IgD-negative memory B cell (primary cell): Measurements from ENCODE around the gene RPL35. TPM values are rescaled to one million over a fixed set of nuclear protein-coding genes. Genes with fewer than 3 reads are reported as not detected.

ENCODE experiments used
- H3K27ac Mint-ChIP-seq, 3 donors: one replicate each; pipeline ENCODE4 v1.8.0; 2020 to 2022; ENCODE audit warnings: mild to moderate bottlenecking in 3 of 3, mixed read lengths in 3 of 3, moderate library complexity in 1 of 3
- H3K27me3 Mint-ChIP-seq: one replicate; pipeline ENCODE4 v1.8.0; 2021; ENCODE audit warnings: mixed read lengths
- H3K36me3 Mint-ChIP-seq: one replicate; pipeline ENCODE4 v1.8.0; 2020; ENCODE audit warnings: mild to moderate bottlenecking, mixed read lengths
- H3K4me1 Mint-ChIP-seq, 3 donors: one replicate each; pipeline ENCODE4 v1.8.0; 2020 to 2022; ENCODE audit warnings: mixed read lengths in 3 of 3, mild to moderate bottlenecking in 1 of 3
- H3K4me3 Mint-ChIP-seq, 4 donors: one replicate each; pipeline ENCODE4 v1.8.0; 2020 to 2022; ENCODE audit warnings: mild to moderate bottlenecking in 4 of 4, mixed read lengths in 4 of 4, moderate library complexity in 3 of 4
- H3K9me3 Mint-ChIP-seq, 3 donors: one replicate each; pipeline ENCODE4 v1.8.0; 2020 to 2021; ENCODE audit warnings: mixed read lengths in 3 of 3, mild to moderate bottlenecking in 1 of 3
- polyA plus RNA-seq: library from polyadenylated mRNA; unstranded; fragments of 300-500 nt; fragmentation: Illumina TruSeq; gene quantifications from one replicate; pipeline ENCODE4 v1.2.3, GENCODE V29; 2021

Gene RPL35
- polyA plus RNA-seq, 1 donor from 2014 or later = 2,381 TPM

GRCh38 chr9:124882231-124882630, 20.5 kb upstream of the RPL35 start:
- Mint-ChIP-seq H3K27me3 (no peaks in the 10 kb centered on the region), H3K36me3 (peaks cover 5% of the 10 kb centered on the region), H3K4me3 (no peak overlapping the region), H3K9me3 (no peaks in the 10 kb centered on the region), H3K27ac (no peak overlapping the region), H3K4me1 (peaks cover 0 to 15% (median 9%) of the 10 kb centered on the region in 3 donors)

GRCh38 chr9:124881138-124881743, 19.5 kb upstream of the RPL35 start:
- Mint-ChIP-seq H3K4me3 (peak overlapping the region in 1 of 4 donors; percentile 72), H3K36me3 (peaks cover 4% of the 10 kb centered on the region), H3K27me3 (no peaks in the 10 kb centered on the region), H3K4me1 (peaks cover 0 to 16% (median 10%) of the 10 kb centered on the region in 3 donors), H3K27ac (peak overlapping the region in 1 of 3 donors; percentile 16), H3K9me3 (no peaks in the 10 kb centered on the region)

- Mint-ChIP-seq H3K36me3 (peaks cover 3% of the 10 kb centered on the region), H3K4me1 (peaks cover 0 to 16% (median 10%) of the 10 kb centered on the region in 3 donors), H3K9me3 (no peaks in the 10 kb centered on the region), H3K4me3 (no peak overlapping the region), H3K27me3 (no peaks in the 10 kb centered on the region), H3K27ac (peak overlapping the region in 2 of 3 donors; percentile 62 to 88)
These were observed 18.7 kb upstream of the RPL35 start for GRCh38 chr9:124880501-124880900.

- Mint-ChIP-seq H3K36me3 (peaks cover 1% of the 10 kb centered on the region), H3K27ac (no peak overlapping the region), H3K9me3 (no peaks in the 10 kb centered on the region), H3K4me1 (peaks cover 0 to 16% (median 10%) of the 10 kb centered on the region in 3 donors), H3K4me3 (no peak overlapping the region), H3K27me3 (no peaks in the 10 kb centered on the region)
These were observed 17.5 kb upstream of the RPL35 start for GRCh38 chr9:124879226-124879625.

GRCh38 chr9:124878518-124878917, 16.8 kb upstream of the RPL35 start:
- no peaks in the 10 kb centered on the region for H3K36me3 Mint-ChIP-seq

GRCh38 chr9:124878021-124878420, 16.3 kb upstream of the RPL35 start:
- peak overlapping the region in 1 of 3 donors; percentile 61 for H3K27ac Mint-ChIP-seq
- H3K9me3 Mint-ChIP-seq = no peaks in the 10 kb centered on the region
- peaks cover 4 to 20% (median 19%) of the 10 kb centered on the region in 3 donors for H3K4me1 Mint-ChIP-seq
- peaks cover 2% of the 10 kb centered on the region for H3K36me3 Mint-ChIP-seq
- no peak overlapping the region for H3K4me3 Mint-ChIP-seq
- H3K27me3 Mint-ChIP-seq = no peaks in the 10 kb centered on the region

More at GRCh38 chr9:124878518-124878917, 16.8 kb upstream of the RPL35 start:
- Mint-ChIP-seq H3K4me1 (peaks cover 0 to 16% (median 15%) of the 10 kb centered on the region in 3 donors), H3K9me3 (no peaks in the 10 kb centered on the region), H3K4me3 (peak overlapping the region in 1 of 4 donors; percentile 32), H3K27me3 (no peaks in the 10 kb centered on the region), H3K27ac (no peak overlapping the region)

- peaks cover 12 to 27% (median 25%) of the 10 kb centered on the region in 3 donors for H3K4me1 Mint-ChIP-seq
- peaks cover 5% of the 10 kb centered on the region for H3K36me3 Mint-ChIP-seq
- peak overlapping the region in 1 of 3 donors; percentile 15 for H3K27ac Mint-ChIP-seq
- no peaks in the 10 kb centered on the region for H3K27me3 Mint-ChIP-seq
- no peak overlapping the region for H3K4me3 Mint-ChIP-seq
- H3K9me3 Mint-ChIP-seq = no peaks in the 10 kb centered on the region
These were observed 15.4 kb upstream of the RPL35 start for GRCh38 chr9:124877021-124877782.

GRCh38 chr9:124875501-124875900, 13.7 kb upstream of the RPL35 start:
- Mint-ChIP-seq H3K27me3 (no peaks in the 10 kb centered on the region), H3K27ac (peak overlapping the region in 2 of 3 donors; percentile 62 to 78), H3K4me1 (peaks cover 26 to 37% (median 35%) of the 10 kb centered on the region in 3 donors), H3K9me3 (no peaks in the 10 kb centered on the region), H3K36me3 (peaks cover 5% of the 10 kb centered on the region), H3K4me3 (no peak overlapping the region)

GRCh38 chr9:124873664-124874063, 11.9 kb upstream of the RPL35 start:
- Mint-ChIP-seq H3K9me3 (no peaks in the 10 kb centered on the region), H3K4me3 (peak overlapping the region in 1 of 4 donors; percentile 97), H3K4me1 (peaks cover 33 to 39% (median 33%) of the 10 kb centered on the region in 3 donors), H3K27ac (peak overlapping the region in 2 of 3 donors; percentile 53 to 97), H3K27me3 (no peaks in the 10 kb centered on the region), H3K36me3 (peaks cover 5% of the 10 kb centered on the region)

- peaks cover 33 to 42% (median 34%) of the 10 kb centered on the region in 3 donors for H3K4me1 Mint-ChIP-seq
- peak overlapping the region; percentile 93 to 98 (median 96) for H3K4me3 Mint-ChIP-seq
- H3K36me3 Mint-ChIP-seq = peaks cover 5% of the 10 kb centered on the region
- peak overlapping the region; percentile 96 to 97 (median 96) for H3K27ac Mint-ChIP-seq
- H3K9me3 Mint-ChIP-seq = no peaks in the 10 kb centered on the region
- no peaks in the 10 kb centered on the region for H3K27me3 Mint-ChIP-seq
These were observed 9.4 kb upstream of the RPL35 start for GRCh38 chr9:124871156-124871561.

GRCh38 chr9:124870723-124871122, 9.0 kb upstream of the RPL35 start:
- Mint-ChIP-seq H3K27me3 (no peaks in the 10 kb centered on the region), H3K9me3 (no peaks in the 10 kb centered on the region), H3K4me1 (peaks cover 33 to 42% (median 34%) of the 10 kb centered on the region in 3 donors), H3K27ac (peak overlapping the region; percentile 96 to 97 (median 96)), H3K4me3 (peak overlapping the region; percentile 93 to 98 (median 96)), H3K36me3 (peaks cover 5% of the 10 kb centered on the region)

- H3K36me3 Mint-ChIP-seq = peaks cover 5% of the 10 kb centered on the region
These were observed 8.3 kb upstream of the RPL35 start for GRCh38 chr9:124869986-124870560.

GRCh38 chr9:124869466-124869985, 7.8 kb upstream of the RPL35 start:
- no peaks in the 10 kb centered on the region for H3K27me3 Mint-ChIP-seq
- H3K27ac Mint-ChIP-seq = peak overlapping the region; percentile 96 to 97 (median 96)
- no peaks in the 10 kb centered on the region for H3K9me3 Mint-ChIP-seq
- H3K36me3 Mint-ChIP-seq = peaks cover 5% of the 10 kb centered on the region
- peak overlapping the region; percentile 93 to 98 (median 96) for H3K4me3 Mint-ChIP-seq
- H3K4me1 Mint-ChIP-seq = peaks cover 33 to 42% (median 34%) of the 10 kb centered on the region in 3 donors

More at GRCh38 chr9:124869986-124870560, 8.3 kb upstream of the RPL35 start:
- peak overlapping the region; percentile 96 to 97 (median 96) for H3K27ac Mint-ChIP-seq
- peak overlapping the region; percentile 93 to 98 (median 96) for H3K4me3 Mint-ChIP-seq
- peaks cover 33 to 42% (median 34%) of the 10 kb centered on the region in 3 donors for H3K4me1 Mint-ChIP-seq
- no peaks in the 10 kb centered on the region for H3K27me3 Mint-ChIP-seq
- H3K9me3 Mint-ChIP-seq = no peaks in the 10 kb centered on the region

GRCh38 chr9:124868511-124869465, 7.0 kb upstream of the RPL35 start:
- H3K27ac Mint-ChIP-seq = peak overlapping the region; percentile 90 to 96 (median 96)

More at GRCh38 chr9:124868511-124869465, 7.0 kb upstream of the RPL35 start:
- Mint-ChIP-seq H3K36me3 (peaks cover 5% of the 10 kb centered on the region), H3K4me1 (peaks cover 33 to 41% (median 34%) of the 10 kb centered on the region in 3 donors), H3K4me3 (peak overlapping the region; percentile 93 to 98 (median 96)), H3K9me3 (no peaks in the 10 kb centered on the region), H3K27me3 (no peaks in the 10 kb centered on the region)
